AG09309 (cell line): ENCODE results near the gene CACNA1I.

Experiments
- DNase-seq: peaks from one replicate; pipeline ENCODE4 v3.0.0-alpha.2; 2010; ENCODE audit warnings: low read depth
- H3K4me3 ChIP-seq: 2 replicates; pipeline ENCODE4 v1.5.1; 2011; ENCODE audit warnings: mild to moderate bottlenecking, low read depth, low read length, moderate library complexity; ENCODE audit not compliant: control insufficient read depth
- CTCF ChIP-seq: IDR thresholded peaks from 2 replicates; pipeline ENCODE4 v1.5.1; 2011; ENCODE audit warnings: mild to moderate bottlenecking, low read depth, low read length, inconsistent platforms; ENCODE audit not compliant: insufficient read depth, control insufficient read depth; ENCODE audit errors: missing control alignments

CACNA1I gene

GRCh38 chr22:39530692-39531331 lies 39.7 kb upstream of the CACNA1I start:
- DNase-seq = no peak
- no peak overlapping the region for H3K4me3 ChIP-seq
- TF ChIP-seq CTCF = no peak

- DNase-seq = peak; percentile 96
- peak within 1 kb of the TSS; percentile 71 for H3K4me3 ChIP-seq
- TF ChIP-seq CTCF = no peak
Measured at GRCh38 chr22:39532215-39533073, 38.1 kb upstream of the CACNA1I start, which contains the start of gene RPS19BP1. Gene RPS19BP1 (minus strand): TSS chr22:39532748. CDS start chr22:39532738, 10 bp downstream.

- H3K4me3 ChIP-seq = no peak overlapping the region
- DNase-seq = no peak
- no peak for TF ChIP-seq CTCF
Measured at GRCh38 chr22:39534092-39534506, 36.5 kb upstream of the CACNA1I start.

GRCh38 chr22:39534591-39535356 lies 35.8 kb upstream of the CACNA1I start:
- peak overlapping the region; percentile 12; the same call in 1 of the 2 replicates for H3K4me3 ChIP-seq
- no peak for DNase-seq
- peak; percentile 89 for TF ChIP-seq CTCF

- H3K4me3 ChIP-seq = no peak overlapping the region
- no peak for DNase-seq
- no peak for TF ChIP-seq CTCF
Measured at GRCh38 chr22:39535357-39535725, 35.2 kb upstream of the CACNA1I start.

- DNase-seq = no peak
- TF ChIP-seq CTCF = no peak
- no peak overlapping the region for H3K4me3 ChIP-seq
Measured at GRCh38 chr22:39535831-39536449, 34.6 kb upstream of the CACNA1I start.
